Spinal cord (tissue), 10 donors: ENCODE measurements around the gene OTOR. TPM values are rescaled to one million over a fixed set of nuclear protein-coding genes. Genes with fewer than 3 reads are reported as not detected.
A peak's percentile ranks its signal among the peaks of the same experiment; 100 is the strongest.

Source experiments
- DNase-seq, 6 donors: peaks; one replicate each; pipeline versions ENCODE4 v3.0.0 to v3.0.0-alpha.2; 2013 to 2015; ENCODE audit warnings: low spot score in 6 of 6, low read depth in 4 of 6
- H3K27ac ChIP-seq: one replicate; pipeline ENCODE4 v1.5.1; 2013; ENCODE audit warnings: low read depth, low read length, control low read depth
- H3K27me3 ChIP-seq: one replicate; pipeline ENCODE4 v1.6.1; 2013; ENCODE audit warnings: low read length; ENCODE audit not compliant: control insufficient read depth, insufficient read depth
- H3K36me3 ChIP-seq: one replicate; pipeline ENCODE4 v1.6.1; 2013; ENCODE audit warnings: low read length; ENCODE audit not compliant: control insufficient read depth, insufficient read depth
- H3K4me1 ChIP-seq: one replicate; pipeline ENCODE4 v1.6.1; 2013; ENCODE audit warnings: low read length; ENCODE audit not compliant: control insufficient read depth, insufficient read depth
- H3K4me3 ChIP-seq: one replicate; pipeline ENCODE4 v1.5.1; 2013; ENCODE audit warnings: low read depth, low read length, control low read depth
- H3K9me3 ChIP-seq: one replicate; pipeline ENCODE4 v1.6.1; 2013; ENCODE audit warnings: low read length; ENCODE audit not compliant: control insufficient read depth, insufficient read depth
- WGBS: methylation state at CpG from one replicate; pipeline ENCODE4 v1.1.5; 2013; ENCODE audit warnings: missing lambda C conversion rate; ENCODE audit not compliant: insufficient coverage; 5-methylcytosine and 5-hydroxymethylcytosine counted together
- polyA plus RNA-seq, 2 donors: library from polyadenylated mRNA; unstranded; fragments of 120-200 nt; gene quantifications; one replicate each; pipeline ENCODE4 v1.2.1, GENCODE V29; 2013; ENCODE audit not compliant: insufficient read length in 2 of 2
- total RNA-seq, 2 donors: library from RNA; depleted of rRNA in 1 of 2; stranded (reverse); fragments of 120-200 nt in 1 of 2; fragments of >200 nt in 1 of 2; gene quantifications; one replicate each; pipeline versions ENCODE4 v1.2.3 to v1.2.4, GENCODE V29; 2013 to 2014
- donor health status: healthy.

Gene OTOR
- total and polyA plus RNA-seq, 4 donors = 0.20 to 15.7 (median 0.33) TPM; not detected in 1

DNA sequence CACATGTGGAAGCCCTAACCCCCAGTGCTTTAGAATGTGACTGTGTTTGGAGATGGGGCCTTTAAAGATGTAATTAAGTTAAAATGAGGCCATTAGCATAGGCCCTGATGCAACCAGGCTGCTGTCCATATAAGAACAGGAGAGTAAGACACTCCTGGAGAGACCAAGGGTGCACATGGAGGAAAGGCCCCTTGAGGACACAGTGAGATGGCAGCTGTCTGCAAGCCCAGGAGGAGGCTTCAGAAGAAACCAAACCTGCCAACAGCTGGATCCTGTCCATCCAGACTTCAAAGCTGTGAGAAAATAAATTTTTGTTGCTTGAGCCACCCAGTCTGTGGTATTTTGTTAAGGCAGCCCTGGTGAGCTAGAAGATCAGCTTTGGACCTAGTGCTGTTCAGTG is 35.1 kb upstream of the OTOR start:
- Histone ChIP-seq H3K36me3 (no peaks in the 10 kb centered on the region), H3K4me1 (peaks cover 9% of the 10 kb centered on the region), H3K27ac (no peak overlapping the region), H3K9me3 (no peaks in the 10 kb centered on the region), H3K4me3 (no peak overlapping the region), H3K27me3 (no peaks in the 10 kb centered on the region)
- no peak for DNase-seq

DNA sequence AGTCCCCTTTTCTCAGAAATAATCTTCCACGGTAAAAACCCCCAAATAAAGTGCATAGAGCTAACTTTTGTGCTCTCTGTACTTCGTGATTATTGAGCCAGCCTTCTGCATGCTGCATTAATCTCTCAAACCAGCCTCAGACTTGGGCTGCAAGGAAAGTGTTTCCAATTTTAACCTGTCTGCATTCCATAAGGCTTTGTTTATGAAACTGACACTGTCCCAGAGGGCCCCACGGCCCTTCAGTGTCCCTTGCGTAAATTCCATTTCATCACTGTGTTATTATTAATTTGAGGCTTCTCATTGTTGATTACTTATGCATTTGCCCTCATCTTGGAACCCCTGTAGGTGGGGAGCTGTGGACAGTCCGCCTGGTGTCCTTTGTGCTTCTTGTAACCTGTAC is 33.9 kb upstream of the OTOR start:
- DNase-seq = no peak
- Histone ChIP-seq H3K27me3 (no peaks in the 10 kb centered on the region), H3K36me3 (no peaks in the 10 kb centered on the region), H3K9me3 (no peaks in the 10 kb centered on the region), H3K27ac (no peak overlapping the region), H3K4me1 (peaks cover 9% of the 10 kb centered on the region), H3K4me3 (no peak overlapping the region)
- WGBS = 90% methylated on average over 3 of the region's 5 CpGs

DNA sequence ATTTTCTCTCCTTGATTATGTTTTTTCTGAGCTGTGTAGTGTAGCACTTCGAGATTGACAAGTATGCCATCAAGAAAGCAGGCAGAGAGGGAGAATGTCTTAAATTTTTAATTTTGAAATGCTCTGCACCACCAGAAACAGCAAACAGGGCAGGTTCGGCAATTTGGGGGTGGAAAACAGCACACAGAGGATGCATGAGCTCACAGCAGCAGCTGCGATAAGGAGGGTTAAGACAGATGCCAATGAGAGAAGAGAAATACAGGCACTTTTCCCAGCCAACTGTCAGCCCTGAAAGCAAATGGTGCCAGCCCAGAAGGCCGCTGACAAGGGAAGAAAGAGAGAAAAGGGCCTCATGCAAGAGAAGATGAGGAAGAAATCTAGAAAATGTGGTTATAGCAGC is 33.4 kb upstream of the OTOR start:
- peak in 3 of 6 donors; percentile 23 to 93 (median 87) for DNase-seq
- WGBS = 34% methylated on average over 2 of the region's 4 CpGs
- Histone ChIP-seq H3K27me3 (no peaks in the 10 kb centered on the region), H3K4me3 (no peak overlapping the region), H3K4me1 (peaks cover 9% of the 10 kb centered on the region), H3K27ac (no peak overlapping the region), H3K36me3 (no peaks in the 10 kb centered on the region), H3K9me3 (no peaks in the 10 kb centered on the region)

- no peak for DNase-seq
- H3K27ac ChIP-seq = no peak overlapping the region
- H3K36me3 ChIP-seq = no peaks in the 10 kb centered on the region
- H3K4me1 ChIP-seq = peaks cover 8% of the 10 kb centered on the region
- H3K27me3 ChIP-seq = peaks cover 6% of the 10 kb centered on the region
- no CpG with 5 or more reads among the region's 1 CpG for WGBS
- H3K9me3 ChIP-seq = no peaks in the 10 kb centered on the region
- H3K4me3 ChIP-seq = no peak overlapping the region
Measured at GRCh38 chr20:16719421-16719820, 28.7 kb upstream of the OTOR start.

DNA sequence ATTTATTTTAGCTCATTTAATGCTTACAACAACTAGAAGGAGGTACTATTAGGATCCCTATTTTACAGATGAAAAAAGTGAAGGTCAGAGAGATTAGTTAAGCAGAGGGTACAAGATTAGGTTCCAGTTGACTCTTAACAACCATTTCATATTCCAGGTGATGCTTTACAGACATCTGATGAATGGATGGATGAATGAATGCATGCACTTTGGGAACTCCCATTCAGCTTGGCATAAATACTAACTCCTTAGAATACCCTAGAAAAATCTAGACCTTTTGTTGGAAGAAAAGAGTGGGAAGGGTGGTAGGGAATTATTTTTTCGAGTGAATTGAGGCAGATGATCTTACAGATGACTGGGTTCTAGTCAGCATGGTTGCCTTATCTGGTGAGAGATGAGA is 19.1 kb upstream of the OTOR start:
- H3K36me3 ChIP-seq = peaks cover 2% of the 10 kb centered on the region
- H3K27me3 ChIP-seq = peaks cover 3% of the 10 kb centered on the region
- WGBS = 67% methylated on average over 1 of the region's 1 CpG
- DNase-seq = no peak
- peaks cover 7% of the 10 kb centered on the region for H3K4me1 ChIP-seq
- no peaks in the 10 kb centered on the region for H3K9me3 ChIP-seq
- H3K4me3 ChIP-seq = peak overlapping the region; percentile 97
- no peak overlapping the region for H3K27ac ChIP-seq

DNA sequence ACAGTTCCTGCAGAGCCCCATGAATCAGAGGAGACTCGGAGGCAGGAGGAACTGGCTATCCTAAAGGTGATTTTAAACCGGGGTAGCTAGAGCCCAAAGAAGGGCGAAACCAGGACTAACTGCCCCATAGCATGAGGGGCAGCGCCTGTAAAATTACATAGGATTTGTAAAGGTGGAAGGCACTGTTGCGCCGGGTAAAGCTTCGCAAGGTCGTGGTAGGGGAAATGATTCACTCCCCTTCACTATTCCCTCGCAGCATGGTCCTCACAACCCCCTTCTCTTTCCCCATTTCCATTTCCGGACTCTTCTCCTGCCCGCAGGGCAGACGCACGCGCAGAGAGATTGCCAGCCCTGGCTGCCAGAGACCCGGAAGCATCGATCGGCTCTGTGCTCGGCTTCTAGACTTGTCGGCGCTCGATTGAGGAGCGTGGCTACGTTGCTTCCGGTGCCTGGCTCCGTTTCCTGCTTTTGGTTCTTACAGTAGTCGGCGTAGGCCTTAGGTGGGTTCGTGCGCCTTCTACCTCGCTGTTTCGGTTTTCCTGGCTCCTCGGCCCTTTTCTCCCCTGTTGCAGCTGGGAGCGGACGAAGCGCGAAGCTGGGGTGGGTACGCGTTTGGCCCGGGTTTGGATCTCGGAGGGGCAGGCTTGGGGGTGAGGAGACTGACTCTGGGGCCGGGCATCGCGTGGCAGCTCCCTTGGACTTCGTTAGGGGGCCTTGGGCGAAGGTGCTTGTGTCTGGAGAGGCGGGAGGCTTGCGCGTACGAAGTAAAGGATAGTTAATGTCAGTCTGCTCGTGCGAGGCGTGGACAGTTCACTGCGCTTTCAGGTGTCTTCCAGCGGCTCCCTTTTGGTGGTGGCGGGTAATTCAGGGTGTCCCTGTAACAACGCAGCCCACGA is 18.3 kb upstream of the OTOR start, which contains the start of gene SNRPB2:
Gene SNRPB2 (plus strand): TSS at position 462 of the 896 bp plus-strand sequence. CDS start 1,677 bp downstream, outside the sequence.
- Histone ChIP-seq H3K4me3 (peak within 1 kb of the TSS; percentile 97), H3K27me3 (peaks cover 3% of the 10 kb centered on the region), H3K4me1 (peaks cover 7% of the 10 kb centered on the region), H3K27ac (peak within 1 kb of the TSS; percentile 68), H3K9me3 (no peaks in the 10 kb centered on the region), H3K36me3 (peaks cover 2% of the 10 kb centered on the region)
- DNase-seq = peak; percentile 86 to 99 (median 92)
- WGBS = under 1% methylated on average over 48 of the region's 57 CpGs

- H3K4me1 ChIP-seq = peaks cover 7% of the 10 kb centered on the region
- H3K36me3 ChIP-seq = peaks cover 2% of the 10 kb centered on the region
- H3K9me3 ChIP-seq = no peaks in the 10 kb centered on the region
- H3K27me3 ChIP-seq = no peaks in the 10 kb centered on the region
- DNase-seq = no peak
- no peak overlapping the region for H3K27ac ChIP-seq
- no peak overlapping the region for H3K4me3 ChIP-seq
- WGBS = 93% methylated on average over 4 of the region's 4 CpGs
Measured at GRCh38 chr20:16732506-16733152, 15.5 kb upstream of the OTOR start.

- Histone ChIP-seq H3K27ac (no peak overlapping the region), H3K36me3 (peaks cover 3% of the 10 kb centered on the region), H3K9me3 (no peaks in the 10 kb centered on the region), H3K27me3 (no peaks in the 10 kb centered on the region), H3K4me1 (no peaks in the 10 kb centered on the region), H3K4me3 (no peak overlapping the region)
- DNase-seq = no peak
- 94% methylated on average over 2 of the region's 6 CpGs for WGBS
Measured at GRCh38 chr20:16740365-16741072, 7.6 kb upstream of the OTOR start.

DNA sequence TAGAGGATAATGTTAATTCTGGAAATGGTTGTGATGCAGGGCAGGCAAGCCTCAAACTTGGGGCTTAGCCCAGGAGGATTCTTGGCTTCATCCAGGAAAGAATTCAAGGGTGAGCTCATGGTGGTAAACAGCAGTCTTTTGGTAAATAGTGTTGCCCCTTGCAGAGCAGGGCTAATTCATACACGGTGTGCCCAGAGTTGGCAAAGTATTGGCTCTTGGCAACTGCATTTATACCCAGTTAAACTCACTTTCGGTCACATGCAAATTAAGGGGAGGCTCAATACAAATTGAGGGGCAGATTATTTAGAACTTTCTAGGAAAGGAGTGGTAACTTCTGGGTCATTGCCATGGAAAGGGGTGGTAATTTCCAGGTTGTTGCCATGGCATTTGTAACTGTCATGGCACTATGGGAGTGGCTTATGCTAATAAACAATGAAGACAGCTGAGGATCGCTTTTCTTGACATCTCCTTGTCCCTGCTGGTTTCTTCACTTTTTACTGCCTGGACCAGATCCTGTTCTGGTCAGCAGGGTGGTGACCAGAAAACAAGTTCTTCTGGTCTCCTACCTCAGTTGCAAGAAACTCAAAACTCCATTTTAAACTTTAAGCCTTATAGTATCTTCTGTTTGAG is 3.9 kb upstream of the OTOR start:
- WGBS = 36% methylated on average over 1 of the region's 3 CpGs
- H3K4me1 ChIP-seq = no peaks in the 10 kb centered on the region
- no peak overlapping the region for H3K27ac ChIP-seq
- DNase-seq = peak; percentile 28 to 86 (median 54)
- no peaks in the 10 kb centered on the region for H3K36me3 ChIP-seq
- no peaks in the 10 kb centered on the region for H3K27me3 ChIP-seq
- no peaks in the 10 kb centered on the region for H3K9me3 ChIP-seq
- H3K4me3 ChIP-seq = no peak overlapping the region
